Measurements from ENCODE around the gene SHOC1. TPM values are rescaled to one million over a fixed set of nuclear protein-coding genes. Genes with fewer than 3 reads are reported as not detected.
"Not testable (repeated sequence)": the region's sequence is repeated elsewhere in the genome, so short reads cannot be mapped to it uniquely, and the experiment has no call there.

The SHOC1 gene
- total RNA-seq, 1 experiment from 2014 or later: not detected

DNA sequence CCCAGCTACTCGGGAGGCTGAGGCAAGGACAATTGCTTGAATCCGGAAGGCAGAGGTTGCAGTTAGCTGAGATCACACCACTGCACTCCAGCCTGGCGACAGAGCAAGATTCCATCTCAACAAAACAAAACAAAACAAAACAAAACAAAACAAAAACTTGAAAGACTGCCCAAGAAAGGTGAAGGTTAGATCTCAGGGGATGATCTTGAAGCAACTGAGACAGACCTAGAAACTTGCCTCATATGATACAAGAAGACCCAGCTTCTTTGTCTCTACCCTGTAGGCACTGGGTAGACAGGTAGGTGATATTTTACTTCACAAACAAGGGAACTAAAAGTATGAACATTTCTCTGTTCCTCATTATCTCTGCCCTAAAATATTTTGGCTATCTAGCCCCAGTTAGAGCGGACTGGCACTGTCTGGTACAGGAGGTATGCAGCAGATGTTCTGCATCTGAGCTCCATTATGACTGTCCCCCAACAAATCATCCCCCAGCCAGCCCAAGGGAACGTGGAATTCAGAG, 26.3 kb upstream of the SHOC1 start:
- Histone ChIP-seq H3K4me3 (no peak overlapping the region), H3K27ac (no peak overlapping the region), H3K4me1 (replicated peaks) (no peaks in the 10 kb centered on the region), H3K27me3 (replicated peaks) (no peaks in the 10 kb centered on the region), H3K9me3 (replicated peaks) (no peaks in the 10 kb centered on the region), H3K36me3 (no peaks in the 10 kb centered on the region)
- no peak for DNase-seq (ENCODE audit: low read depth in 1 of 2, low spot score in 2 of 2)

DNA sequence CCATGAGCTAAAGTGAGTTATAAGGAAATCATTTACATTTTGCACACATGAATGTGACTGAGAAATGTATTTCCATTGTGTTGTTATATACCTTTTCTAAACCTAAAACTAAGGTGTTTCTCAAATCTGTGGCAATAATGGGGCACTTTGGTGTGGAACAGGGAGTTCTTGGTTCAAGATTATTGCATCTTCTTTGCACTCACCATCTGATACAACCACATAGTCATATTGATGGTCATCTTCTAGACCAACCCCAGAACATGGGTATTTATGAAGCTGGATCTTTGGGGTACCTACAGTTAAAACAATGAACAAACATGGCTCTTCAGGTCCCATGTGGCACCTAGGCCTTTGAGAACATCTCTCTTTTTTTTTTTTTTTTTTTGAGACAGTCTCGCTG, 24.6 kb upstream of the SHOC1 start:
- Histone ChIP-seq H3K27me3 (replicated peaks) (no peaks in the 10 kb centered on the region), H3K9me3 (replicated peaks) (no peaks in the 10 kb centered on the region), H3K4me1 (replicated peaks) (no peaks in the 10 kb centered on the region), H3K4me3 (no peak overlapping the region), H3K27ac (no peak overlapping the region), H3K36me3 (no peaks in the 10 kb centered on the region)
- no peak for DNase-seq (ENCODE audit: low read depth in 1 of 2, low spot score in 2 of 2)

DNA sequence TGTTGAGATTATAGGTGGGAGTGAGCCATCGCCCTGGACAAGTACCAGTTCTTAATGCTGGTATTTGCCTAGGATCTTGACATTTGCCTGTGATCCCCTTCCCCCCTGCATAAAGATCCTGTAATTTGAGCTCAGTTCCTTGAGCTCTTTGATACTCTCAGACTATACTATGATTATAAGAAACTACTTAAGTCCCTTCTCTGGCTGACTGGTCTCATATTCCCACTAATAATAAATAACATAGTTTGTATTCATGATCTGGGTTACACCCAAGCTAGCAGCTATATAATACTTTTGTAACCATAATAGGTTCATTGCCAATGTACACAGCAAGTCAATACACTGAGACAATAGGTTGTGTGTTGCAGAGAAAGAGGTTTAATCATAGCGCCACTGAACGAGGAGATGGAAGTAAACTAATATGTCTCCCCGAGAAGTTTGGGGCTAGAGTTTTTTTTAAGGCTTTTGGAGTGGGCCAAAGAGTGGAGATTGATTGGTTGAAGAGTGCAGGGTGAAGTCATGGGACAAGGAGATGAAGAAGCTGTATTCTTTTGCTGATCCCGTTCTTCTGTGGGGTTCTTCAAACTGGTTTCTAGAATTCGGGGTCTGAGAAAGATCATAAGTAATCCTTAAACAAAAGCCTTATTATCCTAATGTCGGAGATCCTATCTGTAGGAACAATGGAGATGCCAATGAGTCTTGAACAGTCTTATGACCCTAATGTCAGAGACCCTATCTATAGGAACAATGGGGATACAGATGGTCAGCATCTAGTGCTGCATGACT, 20.7 kb upstream of the SHOC1 start:
- Histone ChIP-seq H3K4me1 (replicated peaks) (no peaks in the 10 kb centered on the region), H3K27ac (no peak overlapping the region), H3K9me3 (replicated peaks) (no peaks in the 10 kb centered on the region), H3K4me3 (no peak overlapping the region), H3K36me3 (no peaks in the 10 kb centered on the region), H3K27me3 (replicated peaks) (no peaks in the 10 kb centered on the region)
- DNase-seq (ENCODE audit: low read depth in 1 of 2, low spot score in 2 of 2): no peak

DNA sequence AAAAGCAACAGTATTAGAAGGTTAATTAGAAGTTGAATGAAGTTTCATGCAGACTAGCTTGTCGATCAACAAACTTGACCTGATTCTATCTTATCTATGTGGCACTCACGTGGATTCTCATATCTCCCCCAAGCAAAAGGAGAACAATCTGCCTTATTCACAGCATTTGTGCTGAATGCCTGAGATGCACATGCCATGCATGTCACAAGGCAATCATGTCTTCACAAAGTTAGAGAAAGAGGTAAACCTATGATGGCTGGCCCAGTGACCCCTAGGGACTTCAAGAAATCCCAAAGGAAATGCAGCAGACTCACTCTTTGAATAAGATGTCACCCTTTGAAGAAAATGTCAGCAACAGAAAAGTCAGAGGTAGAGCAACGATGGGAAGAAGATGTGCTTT, 17.6 kb upstream of the SHOC1 start:
- no peak overlapping the region for H3K27ac ChIP-seq
- no peak for DNase-seq (ENCODE audit: low read depth in 1 of 2, low spot score in 2 of 2)
- no peaks in the 10 kb centered on the region for H3K27me3 ChIP-seq (replicated peaks)
- H3K36me3 ChIP-seq: no peaks in the 10 kb centered on the region
- no peaks in the 10 kb centered on the region for H3K9me3 ChIP-seq (replicated peaks)
- no peak overlapping the region for H3K4me3 ChIP-seq
- no peaks in the 10 kb centered on the region for H3K4me1 ChIP-seq (replicated peaks)

DNA sequence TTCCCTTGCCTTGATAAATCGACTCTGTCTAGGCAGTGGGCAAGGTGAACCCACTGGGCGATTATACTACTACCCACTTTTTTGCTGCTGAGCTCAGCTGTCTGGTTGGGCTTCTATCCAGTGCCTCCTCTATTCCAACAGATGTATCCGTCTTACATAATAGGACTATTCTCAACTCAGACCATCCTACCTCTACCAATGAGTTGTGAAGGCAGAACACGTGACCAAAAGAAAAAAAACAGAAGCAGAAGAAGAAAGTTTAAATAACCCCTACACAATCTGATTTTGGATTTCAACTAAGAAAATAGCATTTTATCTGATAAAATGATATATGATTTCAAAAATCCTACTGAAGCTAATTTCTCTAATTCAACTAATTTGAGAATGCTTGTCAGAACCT, 16.2 kb upstream of the SHOC1 start:
- Histone ChIP-seq H3K9me3 (replicated peaks) (no peaks in the 10 kb centered on the region), H3K36me3 (no peaks in the 10 kb centered on the region), H3K27ac (no peak overlapping the region), H3K27me3 (replicated peaks) (no peaks in the 10 kb centered on the region), H3K4me1 (replicated peaks) (peaks cover 6% of the 10 kb centered on the region), H3K4me3 (no peak overlapping the region)
- DNase-seq (ENCODE audit: low read depth in 1 of 2, low spot score in 2 of 2): no peak

DNA sequence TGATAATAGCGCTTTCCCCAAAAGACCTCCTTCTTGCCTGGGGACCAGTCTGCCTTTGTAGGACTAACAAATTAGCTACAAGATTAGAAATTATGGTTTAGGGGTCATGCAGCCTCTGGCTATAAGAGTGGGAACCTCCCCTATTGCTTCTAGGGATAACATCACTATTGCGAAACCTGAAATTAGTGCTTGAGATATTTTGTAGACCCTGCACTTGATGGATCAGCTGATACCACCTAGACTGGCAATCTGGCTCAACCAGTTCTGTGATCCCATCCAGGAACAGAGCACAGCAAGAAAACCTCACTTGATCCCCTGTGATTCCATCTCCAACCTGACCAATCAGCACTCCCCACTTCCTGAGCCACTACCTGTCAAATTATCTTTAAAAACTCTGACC, 15.7 kb upstream of the SHOC1 start:
- not testable (repeated sequence) for H3K9me3 ChIP-seq (replicated peaks); H3K27me3 ChIP-seq (replicated peaks); H3K36me3 ChIP-seq; H3K4me3 ChIP-seq; DNase-seq (ENCODE audit: low read depth in 1 of 2, low spot score in 2 of 2); H3K27ac ChIP-seq
- H3K4me1 ChIP-seq (replicated peaks): peaks cover 11% of the 10 kb centered on the region

DNA sequence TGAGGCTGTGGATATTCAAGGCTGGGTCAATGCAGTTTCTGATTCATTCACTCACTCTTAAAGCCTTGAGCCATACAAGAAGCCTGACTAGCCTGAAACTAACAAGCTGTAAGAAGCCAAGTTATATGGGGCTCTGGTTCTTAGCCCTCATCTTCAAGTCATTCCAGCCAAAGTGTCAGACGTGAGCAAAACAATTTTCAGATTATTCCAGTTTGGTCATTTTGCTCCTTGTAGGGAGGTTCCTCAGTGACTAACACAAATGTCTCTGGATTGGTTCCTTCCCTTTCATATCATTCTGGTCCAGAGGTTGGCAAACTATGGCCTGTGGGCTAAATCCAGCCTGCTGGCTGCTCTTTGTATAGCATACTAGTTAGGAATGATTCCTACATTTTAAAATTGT, 12.5 kb upstream of the SHOC1 start:
- Histone ChIP-seq H3K27me3 (replicated peaks) (no peaks in the 10 kb centered on the region), H3K9me3 (replicated peaks) (no peaks in the 10 kb centered on the region), H3K27ac (no peak overlapping the region), H3K4me1 (replicated peaks) (peaks cover 14% of the 10 kb centered on the region), H3K4me3 (no peak overlapping the region), H3K36me3 (no peaks in the 10 kb centered on the region)
- DNase-seq (ENCODE audit: low read depth in 1 of 2, low spot score in 2 of 2): no peak

DNA sequence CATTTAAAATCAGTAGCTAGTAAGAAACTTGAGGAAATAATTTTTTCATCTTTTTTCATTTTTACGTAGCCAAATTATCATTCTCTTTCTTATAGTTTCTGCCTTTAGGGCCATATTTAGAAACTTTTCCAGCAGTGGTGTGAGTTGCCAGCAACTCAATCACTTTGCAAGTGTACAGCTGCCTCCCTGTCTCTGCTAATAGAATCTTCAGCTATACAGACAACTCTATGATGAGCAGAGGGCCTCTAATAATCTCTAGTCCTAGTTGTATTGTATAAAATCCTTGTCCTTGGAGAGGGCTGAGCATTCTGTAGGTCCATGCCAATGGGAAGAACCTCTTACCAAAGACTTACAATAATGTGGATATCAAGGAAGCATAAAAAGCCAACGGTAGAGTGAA, 11.5 kb upstream of the SHOC1 start:
- H3K27me3 ChIP-seq (replicated peaks): no peaks in the 10 kb centered on the region
- H3K27ac ChIP-seq: peak overlapping the region; percentile 50

DNA sequence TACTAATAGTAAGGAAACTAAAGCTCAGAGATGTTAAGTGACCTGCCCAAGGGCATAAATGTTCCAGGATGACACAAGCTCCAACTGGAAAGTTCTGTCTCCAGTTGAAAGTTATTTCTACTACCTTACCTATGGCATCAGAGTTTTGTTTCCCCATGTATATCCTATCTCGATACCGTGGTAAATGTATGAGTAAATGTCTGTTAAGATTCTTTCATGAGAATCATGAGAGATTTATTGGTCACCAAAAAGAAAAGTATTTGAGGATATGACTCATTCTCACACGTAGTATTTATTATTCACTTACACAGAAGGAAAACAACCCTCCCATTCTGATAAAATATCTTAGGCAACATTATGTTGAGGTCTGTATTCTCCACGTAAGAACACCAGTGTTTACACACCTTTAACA, 11.1 kb upstream of the SHOC1 start:
- no peak overlapping the region for H3K4me3 ChIP-seq
- no peaks in the 10 kb centered on the region for H3K27me3 ChIP-seq (replicated peaks)
- H3K27ac ChIP-seq: peak overlapping the region; percentile 55
- peaks cover 14% of the 10 kb centered on the region for H3K4me1 ChIP-seq (replicated peaks)
- no peaks in the 10 kb centered on the region for H3K9me3 ChIP-seq (replicated peaks)
- no peaks in the 10 kb centered on the region for H3K36me3 ChIP-seq
- DNase-seq (ENCODE audit: low read depth in 1 of 2, low spot score in 2 of 2): peak in 1 of 2 experiments; percentile 35

More for the DNA sequence above, 11.5 kb upstream of the SHOC1 start:
- peak in 1 of 2 experiments; percentile 7 for DNase-seq (ENCODE audit: low read depth in 1 of 2, low spot score in 2 of 2)
- Histone ChIP-seq H3K9me3 (replicated peaks) (no peaks in the 10 kb centered on the region), H3K36me3 (no peaks in the 10 kb centered on the region), H3K4me3 (no peak overlapping the region), H3K4me1 (replicated peaks) (peaks cover 14% of the 10 kb centered on the region)

DNA sequence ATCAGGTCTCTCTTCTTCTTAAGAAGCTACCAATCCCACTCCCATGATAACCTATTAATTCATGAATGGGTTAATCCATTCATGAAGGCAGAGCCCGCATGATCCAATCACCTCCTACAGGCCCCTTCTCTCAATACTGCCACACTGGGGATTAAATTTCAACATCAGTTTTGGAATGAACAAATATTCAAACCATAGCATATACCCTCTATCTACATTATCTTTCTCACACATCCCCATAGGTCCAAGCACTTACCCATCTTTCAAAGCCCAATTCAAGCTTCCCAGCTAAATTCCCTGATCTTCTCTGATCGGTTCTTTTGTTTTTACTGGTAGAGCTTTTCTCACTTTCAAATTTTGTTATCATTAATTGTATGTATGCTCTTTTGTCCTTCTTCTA, 10.5 kb upstream of the SHOC1 start:
- Histone ChIP-seq H3K27me3 (replicated peaks) (no peaks in the 10 kb centered on the region), H3K4me3 (no peak overlapping the region), H3K36me3 (no peaks in the 10 kb centered on the region), H3K27ac (peak overlapping the region; percentile 55), H3K4me1 (replicated peaks) (peaks cover 14% of the 10 kb centered on the region), H3K9me3 (replicated peaks) (no peaks in the 10 kb centered on the region)
- no peak for DNase-seq (ENCODE audit: low read depth in 1 of 2, low spot score in 2 of 2)

DNA sequence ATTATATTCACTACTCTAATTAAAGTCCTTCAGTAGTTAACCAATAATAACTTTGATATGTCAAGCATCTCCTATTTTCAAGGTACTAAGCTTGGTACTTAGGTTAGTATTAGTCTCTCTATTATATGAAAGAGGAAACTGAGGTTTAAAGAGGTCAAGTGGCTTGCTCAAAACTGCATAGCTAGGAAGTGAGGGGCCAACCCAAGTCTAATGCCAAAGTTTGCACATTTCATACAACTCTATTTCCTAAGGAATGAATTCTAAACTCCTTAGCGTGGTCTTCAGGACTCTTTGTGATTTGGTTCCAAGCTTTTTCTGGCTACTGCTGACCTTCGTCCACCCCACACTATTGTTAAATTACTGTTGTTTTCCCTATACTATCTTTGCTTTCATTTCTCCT, 9.9 kb upstream of the SHOC1 start:
- no peak overlapping the region for H3K4me3 ChIP-seq
- no peaks in the 10 kb centered on the region for H3K27me3 ChIP-seq (replicated peaks)
- H3K36me3 ChIP-seq: no peaks in the 10 kb centered on the region
- peaks cover 14% of the 10 kb centered on the region for H3K4me1 ChIP-seq (replicated peaks)
- DNase-seq (ENCODE audit: low read depth in 1 of 2, low spot score in 2 of 2): no peak
- H3K27ac ChIP-seq: no peak overlapping the region
- H3K9me3 ChIP-seq (replicated peaks): no peaks in the 10 kb centered on the region

DNA sequence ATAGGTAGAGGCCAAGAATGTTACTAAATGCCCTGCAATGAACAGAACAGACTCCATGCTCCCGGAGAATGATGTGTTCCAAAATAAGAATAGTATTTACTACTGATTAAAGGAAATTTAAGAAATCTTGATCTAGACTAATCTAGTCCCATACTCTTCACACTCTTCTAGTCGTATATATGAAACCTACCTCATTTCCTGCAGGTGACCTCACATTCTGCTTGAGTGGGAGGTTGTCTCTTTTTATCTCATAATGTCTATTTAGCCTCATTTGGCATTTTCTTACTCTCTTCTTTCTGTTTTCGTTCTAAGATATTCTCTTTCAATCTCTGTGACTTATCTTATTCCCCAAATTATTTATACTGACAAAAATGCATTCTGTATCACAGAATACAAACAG, 9.2 kb upstream of the SHOC1 start:
- H3K4me3 ChIP-seq: no peak overlapping the region
- H3K9me3 ChIP-seq (replicated peaks): no peaks in the 10 kb centered on the region
- peaks cover 14% of the 10 kb centered on the region for H3K4me1 ChIP-seq (replicated peaks)

DNA sequence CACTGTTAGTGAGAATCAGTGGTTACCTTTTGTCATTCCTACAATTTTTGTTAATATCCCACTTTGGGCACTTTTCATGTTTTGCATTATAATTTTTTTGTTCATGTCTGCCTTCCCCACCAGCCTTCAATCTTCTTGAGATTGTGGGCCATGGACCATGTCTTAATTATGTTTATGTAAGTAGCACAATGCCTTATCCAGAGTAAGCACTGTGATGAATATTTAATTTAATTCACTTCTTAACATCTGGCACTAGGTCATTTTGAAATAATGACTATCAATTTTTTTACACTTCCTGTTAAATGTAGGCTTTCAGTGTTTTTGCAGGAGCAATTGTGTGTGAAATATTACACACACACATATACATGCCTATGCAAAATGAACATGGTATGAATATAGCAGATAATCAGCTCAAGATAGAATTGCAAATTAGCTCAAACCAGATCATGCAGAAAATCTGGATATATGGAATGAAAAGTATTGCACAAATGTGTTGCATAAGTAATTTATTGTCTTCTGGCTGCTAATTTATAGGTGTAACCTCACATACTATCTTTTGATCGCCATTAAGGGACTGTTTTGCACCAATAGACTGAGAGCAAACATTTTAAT, 5.3 kb upstream of the SHOC1 start:
- no peaks in the 10 kb centered on the region for H3K36me3 ChIP-seq
- no peak for DNase-seq (ENCODE audit: low read depth in 1 of 2, low spot score in 2 of 2)
- H3K4me1 ChIP-seq (replicated peaks): no peaks in the 10 kb centered on the region
- H3K9me3 ChIP-seq (replicated peaks): no peaks in the 10 kb centered on the region
- H3K27me3 ChIP-seq (replicated peaks): no peaks in the 10 kb centered on the region
- no peak overlapping the region for H3K27ac ChIP-seq
- H3K4me3 ChIP-seq: no peak overlapping the region

More for the DNA sequence above, 9.2 kb upstream of the SHOC1 start:
- Histone ChIP-seq H3K27me3 (replicated peaks) (no peaks in the 10 kb centered on the region), H3K36me3 (no peaks in the 10 kb centered on the region), H3K27ac (no peak overlapping the region)
- no peak for DNase-seq (ENCODE audit: low read depth in 1 of 2, low spot score in 2 of 2)

DNA sequence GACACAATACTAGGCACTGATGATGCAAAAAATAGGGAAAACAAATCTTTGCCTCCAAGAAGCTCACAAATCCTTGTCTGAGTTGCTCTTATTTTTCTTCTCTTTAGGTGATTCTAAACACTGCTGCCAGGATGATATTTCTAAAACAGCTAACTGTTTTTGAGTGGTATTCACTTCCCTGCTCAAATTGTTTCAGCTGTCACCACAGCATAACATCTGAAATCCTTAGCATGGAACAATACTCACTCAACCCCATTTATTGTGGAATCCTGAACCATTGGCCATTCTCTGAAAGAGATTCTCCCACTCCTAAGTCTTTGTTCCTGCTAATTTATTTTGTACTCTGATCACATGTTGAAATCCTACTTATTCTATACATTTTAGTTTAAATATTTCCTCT, 4.8 kb upstream of the SHOC1 start:
- Histone ChIP-seq H3K4me3 (no peak overlapping the region), H3K27ac (no peak overlapping the region), H3K27me3 (replicated peaks) (no peaks in the 10 kb centered on the region), H3K9me3 (replicated peaks) (no peaks in the 10 kb centered on the region), H3K36me3 (no peaks in the 10 kb centered on the region), H3K4me1 (replicated peaks) (no peaks in the 10 kb centered on the region)
- DNase-seq (ENCODE audit: low read depth in 1 of 2, low spot score in 2 of 2): no peak
